ENCODE data around the gene CCNQ.

DNA sequence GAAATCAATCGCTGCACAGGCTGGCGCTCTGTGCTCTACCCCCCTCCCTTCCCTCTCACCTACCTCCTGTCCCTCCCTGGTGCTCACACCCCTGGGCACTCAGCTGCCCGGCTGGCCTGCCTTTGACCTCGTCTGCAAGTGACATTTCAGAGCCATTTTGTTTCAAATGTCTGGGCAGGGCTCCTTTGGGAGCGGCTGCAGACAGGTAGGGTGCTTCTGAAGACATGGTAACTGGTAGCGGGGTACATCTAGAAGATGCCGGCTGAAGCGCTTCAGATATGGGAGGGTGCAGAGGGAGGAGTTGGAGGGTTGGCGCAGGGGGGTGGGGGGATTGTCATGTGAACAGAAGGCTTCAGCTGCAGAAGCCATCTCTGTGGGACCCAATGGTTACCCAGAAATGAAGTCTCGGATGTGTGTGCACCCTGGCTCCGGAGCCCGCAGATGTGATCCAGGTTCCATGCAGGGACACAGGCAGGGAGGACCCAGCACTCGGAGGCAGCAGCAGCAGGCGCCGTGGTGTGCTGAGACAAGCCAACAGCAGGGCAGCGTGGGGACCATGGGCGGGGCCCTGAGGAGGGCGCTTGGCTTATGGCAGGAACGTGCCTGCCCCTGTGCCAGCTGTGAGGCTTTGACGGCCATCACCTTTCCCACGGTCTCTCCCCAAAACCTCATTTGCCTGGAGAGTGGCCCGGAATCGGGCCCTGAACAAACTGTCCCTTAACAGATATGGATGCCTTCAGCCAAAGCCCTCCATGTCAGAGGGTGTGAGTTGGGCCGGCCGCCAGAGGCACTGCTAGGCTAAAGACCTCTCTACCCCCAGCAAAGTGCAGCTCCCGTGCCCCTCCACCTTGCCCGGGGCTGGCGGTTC lies 40.5 kb upstream of the CCNQ start:
- TF ChIP-seq, protein P1, sequence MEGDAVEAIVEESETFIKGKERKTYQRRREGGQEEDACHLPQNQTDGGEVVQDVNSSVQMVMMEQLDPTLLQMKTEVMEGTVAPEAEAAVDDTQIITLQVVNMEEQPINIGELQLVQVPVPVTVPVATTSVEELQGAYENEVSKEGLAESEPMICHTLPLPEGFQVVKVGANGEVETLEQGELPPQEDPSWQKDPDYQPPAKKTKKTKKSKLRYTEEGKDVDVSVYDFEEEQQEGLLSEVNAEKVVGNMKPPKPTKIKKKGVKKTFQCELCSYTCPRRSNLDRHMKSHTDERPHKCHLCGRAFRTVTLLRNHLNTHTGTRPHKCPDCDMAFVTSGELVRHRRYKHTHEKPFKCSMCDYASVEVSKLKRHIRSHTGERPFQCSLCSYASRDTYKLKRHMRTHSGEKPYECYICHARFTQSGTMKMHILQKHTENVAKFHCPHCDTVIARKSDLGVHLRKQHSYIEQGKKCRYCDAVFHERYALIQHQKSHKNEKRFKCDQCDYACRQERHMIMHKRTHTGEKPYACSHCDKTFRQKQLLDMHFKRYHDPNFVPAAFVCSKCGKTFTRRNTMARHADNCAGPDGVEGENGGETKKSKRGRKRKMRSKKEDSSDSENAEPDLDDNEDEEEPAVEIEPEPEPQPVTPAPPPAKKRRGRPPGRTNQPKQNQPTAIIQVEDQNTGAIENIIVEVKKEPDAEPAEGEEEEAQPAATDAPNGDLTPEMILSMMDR (IDR thresholded peaks at IDR 0.05), result no peak
- TF ChIP-seq POLR2A (IDR thresholded peaks at IDR 0.05), result no peak
